GM21576 (cell line): ENCODE data around the gene LGR6.

Experiments
- ATAC-seq: cut with Tn5 transposase; IDR thresholded peaks from one replicate; pipeline ENCODE4 v1.9.1; 2021; ENCODE audit warnings: mild to moderate bottlenecking, moderate library complexity; ENCODE audit not compliant: unreplicated experiment

The LGR6 gene

GRCh38 chr1:202281316-202282024 is 87.9 kb downstream of the LGR6 start:
- no peak for ATAC-seq

- ATAC-seq, result no peak
These were observed 88.4 kb downstream of the LGR6 start for GRCh38 chr1:202282025-202282371.

GRCh38 chr1:202282596-202283283 is 89.1 kb downstream of the LGR6 start:
- ATAC-seq, result no peak

DNA sequence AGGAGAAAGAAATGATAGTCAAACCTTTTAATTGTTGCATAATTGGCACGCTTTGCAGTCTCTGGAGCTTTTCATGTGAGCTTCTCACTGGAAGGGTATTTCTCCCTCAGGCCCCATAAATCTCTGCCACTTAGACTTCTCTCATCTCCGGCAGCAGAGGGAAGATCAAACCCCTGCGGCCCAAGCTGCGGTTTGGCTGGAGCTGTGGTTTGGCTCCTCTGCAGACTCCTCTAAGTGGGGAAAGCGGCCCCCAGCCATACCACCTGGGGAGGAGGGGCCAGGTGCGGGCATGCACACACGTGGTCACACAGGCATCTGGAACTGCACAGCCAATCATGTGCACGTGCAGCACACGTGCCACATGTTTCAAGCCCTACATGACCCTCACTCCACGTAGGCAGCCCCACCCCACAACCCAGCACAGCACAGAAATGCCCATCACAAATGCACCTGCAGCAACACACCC is 89.8 kb downstream of the LGR6 start:
- no peak for ATAC-seq

GRCh38 chr1:202283991-202284390 is 90.4 kb downstream of the LGR6 start:
- no peak for ATAC-seq

GRCh38 chr1:202285908-202286307 is 92.3 kb downstream of the LGR6 start:
- no peak for ATAC-seq

GRCh38 chr1:202286622-202287097 is 93.1 kb downstream of the LGR6 start:
- ATAC-seq, result no peak

- no peak for ATAC-seq
These were observed 93.6 kb downstream of the LGR6 start for GRCh38 chr1:202287196-202287595.

- ATAC-seq, result no peak
These were observed 94.6 kb downstream of the LGR6 start for GRCh38 chr1:202288177-202288576.

GRCh38 chr1:202289009-202289408 is 95.4 kb downstream of the LGR6 start:
- no peak for ATAC-seq

DNA sequence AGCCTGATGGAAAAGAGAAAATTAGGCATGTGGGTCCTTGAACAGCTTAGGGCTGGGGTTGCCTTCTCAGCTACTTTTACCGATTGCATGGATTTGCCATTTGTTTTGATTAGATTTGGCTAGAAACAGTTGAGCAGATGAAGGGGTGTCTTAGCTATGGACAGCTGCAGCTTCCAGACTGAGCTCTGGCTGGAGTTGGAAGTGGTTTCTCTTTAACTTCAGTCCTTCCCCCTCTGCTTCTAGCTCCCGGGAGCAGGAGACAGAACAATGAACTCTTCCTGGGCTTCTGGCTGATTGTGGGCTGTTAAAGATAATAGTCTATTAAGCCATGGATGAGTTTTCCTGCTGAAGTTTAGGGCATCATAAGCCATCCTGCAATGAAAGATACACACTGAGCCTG is 97.4 kb downstream of the LGR6 start:
- no peak for ATAC-seq

DNA sequence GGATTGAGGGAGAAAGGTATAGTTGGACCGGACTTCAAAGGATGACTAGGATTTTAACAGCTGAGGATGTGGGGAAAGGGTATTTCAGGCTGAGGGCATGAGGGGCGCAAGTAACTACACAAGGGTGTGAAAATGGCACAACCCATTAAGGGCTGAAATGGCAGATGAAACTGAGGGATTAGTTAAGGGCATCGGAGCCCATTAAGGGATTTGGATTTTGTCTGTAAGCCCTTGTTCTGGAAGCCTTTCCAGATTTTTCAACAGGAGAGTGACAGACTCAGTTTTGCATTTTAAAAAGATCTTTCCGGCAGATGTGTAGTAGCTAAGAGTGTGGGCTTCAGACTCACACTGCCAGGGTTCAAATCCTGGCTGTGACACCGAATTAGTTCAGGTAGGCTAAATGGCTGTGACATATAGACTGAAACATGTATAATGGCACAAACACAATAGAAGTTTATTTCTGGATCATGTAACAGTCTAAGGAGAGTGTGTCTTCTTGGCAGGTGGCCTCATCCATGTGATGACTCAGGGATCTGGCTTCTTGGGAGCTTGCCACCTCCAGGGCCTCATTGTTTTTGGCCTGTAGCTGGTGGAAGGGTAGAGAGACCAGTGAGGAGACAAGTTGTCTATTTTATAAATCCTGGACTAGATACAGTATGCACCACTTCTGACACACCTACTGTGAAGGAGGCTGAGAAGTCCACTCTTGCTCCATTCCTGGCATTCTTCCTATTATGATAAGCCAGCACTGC is 98.5 kb downstream of the LGR6 start:
- no peak for ATAC-seq

DNA sequence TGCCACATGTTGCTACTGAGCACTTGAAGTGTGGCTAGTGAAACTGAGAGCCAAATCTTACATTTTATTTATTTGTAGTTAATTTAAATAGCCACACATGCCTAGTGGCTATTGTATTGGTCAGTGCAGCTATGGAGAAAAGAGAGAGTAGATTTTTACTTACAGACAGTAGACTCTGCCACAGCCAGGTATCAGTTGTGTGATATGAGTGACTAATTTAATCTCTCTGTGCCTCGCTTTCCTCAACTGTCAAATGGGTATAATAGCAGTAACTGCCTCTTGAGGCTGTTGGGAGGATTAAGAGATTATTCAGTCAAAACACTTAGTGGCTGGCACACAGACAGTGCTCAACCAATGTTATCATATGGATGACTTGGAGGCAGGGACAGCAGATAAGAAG is 99.2 kb downstream of the LGR6 start:
- no peak for ATAC-seq

DNA sequence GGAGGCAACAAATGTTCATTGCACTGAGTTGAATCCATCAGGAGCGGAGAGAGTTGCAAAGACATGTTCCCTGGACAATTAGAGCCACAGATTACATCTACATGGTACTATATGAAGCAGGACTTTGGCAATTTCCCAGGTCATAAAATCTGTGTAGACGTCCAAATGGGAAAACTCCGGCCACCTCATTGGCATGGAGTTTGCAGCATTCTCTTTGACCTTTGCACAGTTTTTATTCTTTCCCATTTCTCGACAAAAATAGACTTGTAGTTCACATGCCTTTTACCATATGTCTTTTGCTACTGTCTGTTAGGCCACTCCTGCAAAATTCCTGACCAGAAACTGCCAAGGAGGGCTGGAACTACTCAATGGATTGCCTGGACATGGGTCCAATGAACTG is 100.0 kb downstream of the LGR6 start:
- ATAC-seq, result no peak

- no peak for ATAC-seq
These were observed 108.6 kb downstream of the LGR6 start for GRCh38 chr1:202302166-202302565.

DNA sequence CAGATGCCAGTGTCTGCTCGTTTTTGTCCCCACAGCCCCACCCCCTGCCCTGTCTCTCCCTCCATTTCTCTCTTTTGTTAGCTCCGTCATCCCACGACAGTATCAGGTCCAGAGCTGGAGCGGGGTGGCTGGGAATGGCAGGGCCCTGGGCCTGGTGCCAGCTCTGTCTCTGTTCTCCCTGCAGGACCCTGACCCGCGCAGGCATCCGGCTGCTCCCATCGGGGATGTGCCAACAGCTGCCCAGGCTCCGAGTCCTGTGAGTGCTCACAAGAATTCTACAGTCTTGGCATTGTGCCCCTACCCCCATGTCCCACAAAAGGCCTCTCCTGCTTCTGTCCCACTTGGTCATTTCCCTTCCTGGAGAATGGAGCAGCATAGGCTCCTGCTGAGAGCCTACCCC is 110.8 kb downstream of the LGR6 start:
- ATAC-seq, result no peak

DNA sequence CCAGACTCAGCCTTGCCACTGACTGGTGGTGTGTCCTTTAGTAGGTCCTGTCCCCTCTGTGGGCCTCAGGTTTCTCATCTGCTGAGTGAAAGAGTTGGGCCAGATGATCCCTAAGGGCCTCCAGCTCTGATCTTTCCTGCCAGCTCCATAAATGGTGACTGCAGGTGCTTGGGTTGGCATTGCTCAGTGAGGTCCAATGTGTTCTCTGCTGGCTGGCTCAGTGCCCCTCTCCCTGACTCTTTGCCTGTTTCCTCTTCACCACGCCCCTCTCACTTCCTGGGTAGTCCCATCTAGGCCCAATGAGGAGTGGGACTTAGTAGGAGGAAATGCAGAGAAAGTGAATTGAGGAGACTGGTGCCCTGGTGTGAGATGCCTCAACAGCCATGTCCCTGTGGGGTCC is 111.6 kb downstream of the LGR6 start:
- ATAC-seq, result no peak

DNA sequence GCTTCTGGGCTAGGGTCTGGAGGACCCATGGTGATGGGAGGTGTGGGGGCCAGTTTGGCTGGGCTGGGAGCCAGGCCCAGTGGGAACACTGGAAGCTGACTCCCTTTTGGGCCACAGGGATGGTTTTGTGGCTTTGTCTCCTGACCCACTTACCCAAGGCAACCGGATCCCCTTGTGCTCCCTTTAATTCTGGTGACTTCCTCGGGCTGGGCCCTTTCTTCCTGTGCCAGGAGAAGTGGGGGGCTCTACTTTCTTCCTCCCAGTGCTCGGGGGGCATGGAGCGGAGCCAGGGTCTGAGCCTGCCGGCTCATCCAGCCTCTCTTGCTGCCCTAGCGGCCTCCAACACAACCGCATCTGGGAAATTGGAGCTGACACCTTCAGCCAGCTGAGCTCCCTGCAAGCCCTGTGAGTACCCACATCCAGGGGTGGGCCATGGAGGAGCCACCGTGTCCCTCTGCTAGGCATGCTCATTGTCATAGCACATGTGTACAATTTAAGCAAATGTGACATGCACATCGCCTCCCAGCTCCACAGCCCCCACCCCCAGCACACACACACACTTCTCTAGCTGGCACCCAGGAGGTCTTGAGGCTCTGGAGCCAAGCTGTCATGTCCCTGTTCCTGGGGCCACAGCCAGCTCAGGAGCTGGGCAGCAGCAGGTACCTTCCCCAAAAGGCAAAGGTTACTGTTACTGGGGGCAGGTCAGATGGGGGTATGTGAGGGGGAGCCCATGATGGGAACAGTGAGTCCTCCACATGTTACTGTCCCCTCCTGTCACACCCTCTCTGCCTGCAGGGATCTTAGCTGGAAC is 113.1 kb downstream of the LGR6 start:
- ATAC-seq, result no peak

DNA sequence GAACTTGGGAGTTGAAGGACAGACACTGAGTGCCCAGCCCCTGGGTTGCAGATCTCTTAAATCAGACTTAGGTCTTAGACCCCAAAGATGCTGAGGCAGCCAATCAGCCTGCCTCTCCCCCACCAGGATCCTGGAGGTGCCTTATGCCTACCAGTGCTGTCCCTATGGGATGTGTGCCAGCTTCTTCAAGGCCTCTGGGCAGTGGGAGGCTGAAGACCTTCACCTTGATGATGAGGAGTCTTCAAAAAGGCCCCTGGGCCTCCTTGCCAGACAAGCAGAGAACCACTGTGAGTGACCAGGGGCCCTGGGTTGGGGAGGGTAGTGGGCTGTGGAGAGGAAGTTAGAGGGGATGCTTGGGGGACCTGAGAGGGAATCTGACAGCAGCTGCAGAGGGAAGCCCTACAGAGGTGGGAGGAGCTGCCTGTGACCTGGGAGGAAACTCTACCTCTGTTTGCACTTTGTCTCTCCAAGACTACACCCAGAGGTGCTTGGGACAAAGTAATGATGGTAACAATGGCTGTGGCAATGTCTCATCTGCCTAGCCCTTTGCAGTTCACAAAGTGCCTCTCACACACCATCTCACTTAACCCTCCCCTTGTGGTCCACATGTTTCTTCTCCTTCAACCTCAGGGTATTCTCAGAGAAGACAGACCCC is 116.6 kb downstream of the LGR6 start:
- ATAC-seq, result no peak

- ATAC-seq, result no peak
These were observed 117.1 kb downstream of the LGR6 start for GRCh38 chr1:202310746-202311145.
